GM21717 (cell line): ENCODE measurements around the gene GPR78.

Experiments
- ATAC-seq: cut with Tn5 transposase; IDR thresholded peaks from one replicate; pipeline ENCODE4 v1.9.1; 2021; ENCODE audit warnings: mild to moderate bottlenecking, moderate library complexity; ENCODE audit not compliant: unreplicated experiment

The GPR78 gene

GRCh38 chr4:8598391-8599090 is 18.3 kb downstream of the GPR78 start:
- no peak for ATAC-seq

GRCh38 chr4:8599091-8599460 is 18.9 kb downstream of the GPR78 start:
- ATAC-seq, result no peak

- ATAC-seq, result no peak
Measured at GRCh38 chr4:8599657-8600056, 19.5 kb downstream of the GPR78 start.

- no peak for ATAC-seq
Measured at GRCh38 chr4:8600266-8600665, 20.1 kb downstream of the GPR78 start.

- ATAC-seq, result no peak
Measured at GRCh38 chr4:8600686-8601085, 20.5 kb downstream of the GPR78 start.

- no peak for ATAC-seq
Measured at GRCh38 chr4:8601086-8601485, 20.9 kb downstream of the GPR78 start.

- no peak for ATAC-seq
Measured at GRCh38 chr4:8601556-8601955, 21.4 kb downstream of the GPR78 start.

- ATAC-seq, result no peak
Measured at GRCh38 chr4:8602686-8603430, 22.7 kb downstream of the GPR78 start.

GRCh38 chr4:8603931-8604330 is 23.7 kb downstream of the GPR78 start:
- no peak for ATAC-seq

GRCh38 chr4:8605289-8605688 is 25.1 kb downstream of the GPR78 start:
- no peak for ATAC-seq

GRCh38 chr4:8606476-8606875 is 26.3 kb downstream of the GPR78 start:
- no peak for ATAC-seq

GRCh38 chr4:8606966-8607365 is 26.8 kb downstream of the GPR78 start:
- ATAC-seq, result no peak

- ATAC-seq, result no peak
Measured at GRCh38 chr4:8607603-8608481, 27.6 kb downstream of the GPR78 start.

GRCh38 chr4:8608714-8609391 is 28.7 kb downstream of the GPR78 start:
- no peak for ATAC-seq

GRCh38 chr4:8609406-8609805 is 29.2 kb downstream of the GPR78 start:
- no peak for ATAC-seq

GRCh38 chr4:8609824-8610350 is 29.7 kb downstream of the GPR78 start:
- no peak for ATAC-seq

- no peak for ATAC-seq
Measured at GRCh38 chr4:8610858-8611616, 30.8 kb downstream of the GPR78 start.

- ATAC-seq, result no peak
Measured at GRCh38 chr4:8612646-8613045, 32.5 kb downstream of the GPR78 start.

- ATAC-seq, result no peak
Measured at GRCh38 chr4:8613421-8614364, 33.5 kb downstream of the GPR78 start.
